DND-41 (cell line): ENCODE measurements around the gene PARP4.
"Not testable (repeated sequence)": the region's sequence is repeated elsewhere in the genome, so short reads cannot be mapped to it uniquely, and the experiment has no call there.

Experiments used
- ATAC-seq: fragments of 200-7000 bp; cut with Tn5 transposase; 3 replicates; pipeline ENCODE4 v1.9.1; 2021; ENCODE audit warnings: low read depth; ENCODE audit not compliant: insufficient read depth
- DNase-seq: peaks from one replicate; pipeline ENCODE4 v3.0.0-alpha.2; 2020
- H2AFZ ChIP-seq: 2 replicates; pipeline ENCODE4 v1.6.0; 2012; ENCODE audit warnings: low read depth, low read length
- H3K27ac ChIP-seq: 2 replicates; pipeline ENCODE4 v1.5.1; 2012; ENCODE audit warnings: low read length, inconsistent platforms
- H3K27me3 ChIP-seq: fragments of 200-600 bp; sonication (generic); 2 replicates; pipeline ENCODE4 v1.6.0; 2012; ENCODE audit warnings: low read length, mild to moderate bottlenecking, inconsistent platforms; ENCODE audit not compliant: insufficient read depth, poor library complexity
- H3K36me3 ChIP-seq: 2 replicates; pipeline ENCODE4 v1.5.1; 2012; ENCODE audit warnings: low read length, inconsistent platforms; ENCODE audit not compliant: insufficient read depth
- H3K4me1 ChIP-seq: 2 replicates; pipeline ENCODE4 v1.5.1; 2012; ENCODE audit warnings: mild to moderate bottlenecking, low read length; ENCODE audit not compliant: insufficient read depth
- H3K4me2 ChIP-seq: 2 replicates; pipeline ENCODE4 v1.6.0; 2012; ENCODE audit warnings: mild to moderate bottlenecking, moderate library complexity, low read length, inconsistent platforms; ENCODE audit not compliant: insufficient read depth
- H3K4me3 ChIP-seq, 2 experiments: fragments of 200-600 bp in 1 of 2; shearing (Covaris generic) in 1 of 2; 2 replicates each; pipeline ENCODE4 v1.5.1; 2012 to 2016; ENCODE audit warnings: inconsistent platforms in 2 of 2, low read length in 2 of 2, mild to moderate bottlenecking in 2 of 2, low read depth in 1 of 2, moderate library complexity in 1 of 2
- H3K79me2 ChIP-seq: 2 replicates; pipeline ENCODE4 v1.6.0; 2012; ENCODE audit warnings: low read length, inconsistent platforms; ENCODE audit not compliant: insufficient read depth
- H3K9ac ChIP-seq: 2 replicates; pipeline ENCODE4 v1.6.0; 2012; ENCODE audit warnings: low read depth, mild to moderate bottlenecking, inconsistent platforms, low read length, moderate library complexity
- H3K9me3 ChIP-seq: 2 replicates; pipeline ENCODE4 v1.5.1; 2012; ENCODE audit warnings: low read length, moderate library complexity, mild to moderate bottlenecking, inconsistent platforms; ENCODE audit not compliant: insufficient read depth, severe bottlenecking
- H4K20me1 ChIP-seq: 2 replicates; pipeline ENCODE4 v1.6.0; 2012; ENCODE audit warnings: low read length; ENCODE audit not compliant: insufficient read depth
- EZH2 ChIP-seq: IDR thresholded peaks from 3 replicates; pipeline ENCODE4 v1.6.1; 2012; ENCODE audit warnings: borderline replicate concordance, low read depth, mild to moderate bottlenecking, moderate library complexity, low read length, inconsistent platforms; ENCODE audit not compliant: severe bottlenecking
- TF ChIP-seq, protein P1 (sequence below): IDR thresholded peaks from 2 replicates; pipeline ENCODE4 v1.5.1; 2012; ENCODE audit warnings: borderline replicate concordance, low read length, moderate library complexity, mild to moderate bottlenecking; ENCODE audit not compliant: poor library complexity, severe bottlenecking; ENCODE audit errors: extremely low read depth

Gene PARP4

DNA sequence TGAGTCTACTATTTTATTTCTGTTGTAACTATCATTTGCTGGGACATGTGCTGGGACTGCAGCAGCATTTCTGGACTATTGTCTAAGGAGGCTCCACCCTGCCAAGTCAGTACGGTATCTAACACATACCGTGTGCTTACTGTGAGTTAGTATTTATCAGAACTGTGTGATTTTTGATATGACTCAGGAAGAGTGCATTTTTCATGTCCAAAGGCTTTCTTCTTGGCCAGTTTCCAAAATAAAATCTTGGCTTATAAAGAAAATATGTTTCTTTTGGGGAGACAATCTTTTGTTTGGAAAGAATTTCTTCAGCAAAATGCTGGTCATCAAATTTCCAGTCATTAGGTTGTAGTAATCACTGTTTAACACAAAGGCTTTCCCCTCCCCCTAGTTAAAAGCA, 11.6 kb downstream of the PARP4 start:
- peaks cover 48% of the 10 kb centered on the region for H3K36me3 ChIP-seq
- no peaks in the 10 kb centered on the region for H3K9me3 ChIP-seq
- ATAC-seq = no peak
- no peaks in the 10 kb centered on the region for H3K27me3 ChIP-seq
- H3K27ac ChIP-seq = no peak overlapping the region
- H3K79me2 ChIP-seq = peaks cover 20% of the 10 kb centered on the region
- DNase-seq = no peak
- H3K4me2 ChIP-seq = no peak overlapping the region
- no peak overlapping the region for H2AFZ ChIP-seq
- H3K4me3 ChIP-seq = no peak overlapping the region
- TF ChIP-seq, protein P1, sequence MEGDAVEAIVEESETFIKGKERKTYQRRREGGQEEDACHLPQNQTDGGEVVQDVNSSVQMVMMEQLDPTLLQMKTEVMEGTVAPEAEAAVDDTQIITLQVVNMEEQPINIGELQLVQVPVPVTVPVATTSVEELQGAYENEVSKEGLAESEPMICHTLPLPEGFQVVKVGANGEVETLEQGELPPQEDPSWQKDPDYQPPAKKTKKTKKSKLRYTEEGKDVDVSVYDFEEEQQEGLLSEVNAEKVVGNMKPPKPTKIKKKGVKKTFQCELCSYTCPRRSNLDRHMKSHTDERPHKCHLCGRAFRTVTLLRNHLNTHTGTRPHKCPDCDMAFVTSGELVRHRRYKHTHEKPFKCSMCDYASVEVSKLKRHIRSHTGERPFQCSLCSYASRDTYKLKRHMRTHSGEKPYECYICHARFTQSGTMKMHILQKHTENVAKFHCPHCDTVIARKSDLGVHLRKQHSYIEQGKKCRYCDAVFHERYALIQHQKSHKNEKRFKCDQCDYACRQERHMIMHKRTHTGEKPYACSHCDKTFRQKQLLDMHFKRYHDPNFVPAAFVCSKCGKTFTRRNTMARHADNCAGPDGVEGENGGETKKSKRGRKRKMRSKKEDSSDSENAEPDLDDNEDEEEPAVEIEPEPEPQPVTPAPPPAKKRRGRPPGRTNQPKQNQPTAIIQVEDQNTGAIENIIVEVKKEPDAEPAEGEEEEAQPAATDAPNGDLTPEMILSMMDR = no peak
- TF ChIP-seq EZH2 = no peak
- H3K9ac ChIP-seq = no peak overlapping the region
- H3K4me1 ChIP-seq = no peaks in the 10 kb centered on the region
- peaks cover 15% of the 10 kb centered on the region; the same call in 1 of the 2 replicates for H4K20me1 ChIP-seq

DNA sequence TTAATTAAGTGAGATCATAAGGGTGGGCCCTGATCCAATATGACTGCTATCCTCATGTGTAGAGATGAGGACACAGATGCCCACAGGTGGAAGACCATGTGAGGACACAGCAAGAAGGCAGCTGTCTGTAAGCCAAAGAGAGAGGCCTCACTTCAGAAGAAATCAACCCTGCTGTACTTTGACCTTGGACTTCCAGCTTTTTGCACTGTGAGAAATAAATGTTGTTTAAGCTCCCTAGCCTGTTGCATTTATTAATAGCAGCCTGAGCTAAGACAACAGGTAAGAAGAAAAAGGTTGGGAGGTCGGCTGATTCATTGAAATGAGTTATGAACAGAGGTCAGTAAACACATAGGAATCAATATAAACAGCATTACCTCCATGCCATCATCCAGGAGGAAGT, 14.8 kb downstream of the PARP4 start:
- Histone ChIP-seq H3K9ac (no peak overlapping the region), H3K4me1 (no peaks in the 10 kb centered on the region), H3K4me2 (no peak overlapping the region), H3K36me3 (peaks cover 61% of the 10 kb centered on the region), H3K27me3 (no peaks in the 10 kb centered on the region), H3K9me3 (no peaks in the 10 kb centered on the region), H3K79me2 (peaks cover 4% of the 10 kb centered on the region; the same call in 1 of the 2 replicates), H4K20me1 (peaks cover 5% of the 10 kb centered on the region; the same call in 1 of the 2 replicates), H3K27ac (no peak overlapping the region), H3K4me3 (no peak overlapping the region), H2AFZ (no peak overlapping the region)
- DNase-seq = no peak
- TF ChIP-seq, protein P1 = no peak
- no peak for TF ChIP-seq EZH2
- no peak for ATAC-seq

DNA sequence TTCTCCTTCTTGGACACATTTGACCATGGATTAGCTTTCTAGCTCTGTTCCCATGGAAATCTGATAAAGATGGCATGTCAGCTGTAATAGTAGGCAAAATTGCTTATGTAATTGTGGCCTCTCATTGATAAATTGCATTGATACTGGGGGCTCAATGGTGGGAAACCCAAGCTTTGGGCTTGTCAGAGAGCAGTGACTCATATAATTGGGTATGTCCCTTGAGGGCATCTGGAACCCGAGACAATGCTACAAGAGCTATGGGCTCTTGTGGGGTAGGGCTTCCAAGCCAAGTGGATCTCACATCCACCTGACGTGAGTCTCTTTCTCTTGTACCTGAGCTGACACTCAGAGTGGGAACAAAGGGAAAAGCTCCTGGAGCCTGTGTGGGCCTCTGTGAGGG, 16.3 kb downstream of the PARP4 start:
- not testable (repeated sequence) for H3K4me2 ChIP-seq, H3K4me1 ChIP-seq, H3K79me2 ChIP-seq, H3K9ac ChIP-seq, H3K4me3 ChIP-seq, H3K9me3 ChIP-seq, H4K20me1 ChIP-seq, H3K27ac ChIP-seq, ATAC-seq, H2AFZ ChIP-seq, H3K27me3 ChIP-seq, DNase-seq
- peaks cover 69% of the 10 kb centered on the region for H3K36me3 ChIP-seq

DNA sequence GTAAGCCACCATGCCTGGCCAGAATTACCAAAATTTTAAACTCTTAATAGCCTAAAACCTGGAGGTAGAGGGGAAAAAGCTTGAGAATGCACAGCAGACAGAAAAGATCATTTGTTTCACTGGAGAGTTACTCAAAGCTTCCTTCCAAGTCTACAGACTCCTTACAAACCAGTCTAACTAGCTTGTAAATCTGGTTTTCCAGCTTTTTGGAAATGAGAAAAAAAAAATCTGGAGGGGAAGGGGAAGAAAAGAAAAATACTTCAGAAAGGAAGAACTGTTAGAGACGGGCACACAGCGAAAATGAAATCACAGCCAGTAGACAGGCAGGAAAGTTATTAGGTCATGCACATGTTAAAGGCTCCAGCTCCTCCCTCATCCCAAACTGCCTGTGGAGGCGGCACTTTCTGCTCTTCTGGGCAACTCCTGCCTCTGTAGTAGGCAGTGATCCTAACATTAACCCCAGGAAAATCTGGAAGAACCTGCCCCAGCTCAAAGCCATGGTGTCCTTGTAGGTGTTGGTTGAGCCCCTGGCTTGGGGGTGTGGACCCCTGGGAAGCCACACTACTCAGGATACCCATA, 17.3 kb downstream of the PARP4 start:
- Histone ChIP-seq H3K4me3 (no peak overlapping the region), H2AFZ (no peak overlapping the region), H3K79me2 (no peaks in the 10 kb centered on the region), H3K4me1 (no peaks in the 10 kb centered on the region), H3K9ac (no peak overlapping the region), H3K9me3 (no peaks in the 10 kb centered on the region), H3K4me2 (no peak overlapping the region), H3K27ac (no peak overlapping the region), H3K36me3 (peaks cover 77% of the 10 kb centered on the region), H3K27me3 (no peaks in the 10 kb centered on the region), H4K20me1 (no peaks in the 10 kb centered on the region)
- no peak for ATAC-seq
- DNase-seq = no peak
- no peak for TF ChIP-seq EZH2
- TF ChIP-seq, protein P1 = no peak
